GM18499 (cell line): ENCODE results near the gene TTC39C.

Source experiments
- ATAC-seq: cut with Tn5 transposase; IDR thresholded peaks from one replicate; pipeline ENCODE4 v1.9.1; 2021; ENCODE audit warnings: moderate number of reproducible peaks; ENCODE audit not compliant: insufficient read depth, unreplicated experiment

The TTC39C gene

GRCh38 chr18:23990474-23991410, 23.8 kb upstream of the TTC39C start:
- no peak for ATAC-seq

- no peak for ATAC-seq
Observed at GRCh38 chr18:23992089-23992940, 22.2 kb upstream of the TTC39C start.

- no peak for ATAC-seq
Observed at GRCh38 chr18:23992941-23993280, 21.6 kb upstream of the TTC39C start.

- ATAC-seq = no peak
Observed at GRCh38 chr18:23994361-23994902, 20.1 kb upstream of the TTC39C start.

GRCh38 chr18:23995180-23995579, 19.4 kb upstream of the TTC39C start:
- no peak for ATAC-seq

- ATAC-seq = no peak
Observed at GRCh38 chr18:23998018-23998417, 16.5 kb upstream of the TTC39C start.

GRCh38 chr18:23998820-23999219, 15.7 kb upstream of the TTC39C start:
- no peak for ATAC-seq

GRCh38 chr18:24000613-24001490, 13.7 kb upstream of the TTC39C start:
- ATAC-seq = no peak

GRCh38 chr18:24002479-24002878, 12.1 kb upstream of the TTC39C start:
- no peak for ATAC-seq

GRCh38 chr18:24003288-24003687, 11.3 kb upstream of the TTC39C start:
- ATAC-seq = no peak

GRCh38 chr18:24003903-24004640, 10.5 kb upstream of the TTC39C start:
- ATAC-seq = no peak

- ATAC-seq = no peak
Observed at GRCh38 chr18:24006712-24007313, 7.7 kb upstream of the TTC39C start.

- no peak for ATAC-seq
Observed at GRCh38 chr18:24009246-24009645, 5.3 kb upstream of the TTC39C start.

- peak; percentile 48 for ATAC-seq
Observed at GRCh38 chr18:24009651-24010333, 4.8 kb upstream of the TTC39C start.

- no peak for ATAC-seq
Observed at GRCh38 chr18:24010673-24011072, 3.9 kb upstream of the TTC39C start.

GRCh38 chr18:24011123-24011917, 3.2 kb upstream of the TTC39C start:
- no peak for ATAC-seq

GRCh38 chr18:24013051-24013450, 1.5 kb upstream of the TTC39C start:
- ATAC-seq = no peak
